ENCODE measurements around the gene PSMA7. TPM values are rescaled to one million over a fixed set of nuclear protein-coding genes. Genes with fewer than 3 reads are reported as not detected.

The PSMA7 gene
- total RNA-seq, 1 donor from 2014 or later, result 422 TPM

DNA sequence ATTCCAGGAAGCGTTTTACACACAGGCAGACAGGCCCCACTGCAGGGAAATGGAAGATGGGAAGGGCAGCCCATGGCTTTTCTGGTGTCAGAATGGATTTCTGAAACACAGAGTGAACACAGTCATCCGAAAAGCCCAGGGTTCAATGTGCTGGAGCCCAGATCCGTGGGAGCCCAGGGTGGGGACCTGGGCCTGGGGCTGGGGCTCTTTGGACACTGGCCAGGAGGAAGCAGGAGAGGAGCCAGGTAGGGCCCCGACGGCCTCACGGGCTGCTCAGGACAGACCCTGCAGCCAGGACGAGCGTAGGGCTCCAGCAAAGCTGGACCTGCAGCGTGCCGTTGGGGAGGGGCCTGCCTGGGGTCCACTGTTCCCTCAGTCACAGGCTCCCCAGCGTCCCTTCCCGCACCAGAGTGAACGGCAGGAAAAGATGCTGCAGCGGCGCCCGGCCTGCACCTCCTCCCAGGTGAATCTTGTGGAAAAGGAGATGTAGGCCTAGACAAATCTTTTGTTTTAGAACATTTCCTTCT lies 45.2 kb downstream of the PSMA7 start:
- no peak for DNase-seq (ENCODE audit: extremely low read depth, low read depth, low spot score)

DNA sequence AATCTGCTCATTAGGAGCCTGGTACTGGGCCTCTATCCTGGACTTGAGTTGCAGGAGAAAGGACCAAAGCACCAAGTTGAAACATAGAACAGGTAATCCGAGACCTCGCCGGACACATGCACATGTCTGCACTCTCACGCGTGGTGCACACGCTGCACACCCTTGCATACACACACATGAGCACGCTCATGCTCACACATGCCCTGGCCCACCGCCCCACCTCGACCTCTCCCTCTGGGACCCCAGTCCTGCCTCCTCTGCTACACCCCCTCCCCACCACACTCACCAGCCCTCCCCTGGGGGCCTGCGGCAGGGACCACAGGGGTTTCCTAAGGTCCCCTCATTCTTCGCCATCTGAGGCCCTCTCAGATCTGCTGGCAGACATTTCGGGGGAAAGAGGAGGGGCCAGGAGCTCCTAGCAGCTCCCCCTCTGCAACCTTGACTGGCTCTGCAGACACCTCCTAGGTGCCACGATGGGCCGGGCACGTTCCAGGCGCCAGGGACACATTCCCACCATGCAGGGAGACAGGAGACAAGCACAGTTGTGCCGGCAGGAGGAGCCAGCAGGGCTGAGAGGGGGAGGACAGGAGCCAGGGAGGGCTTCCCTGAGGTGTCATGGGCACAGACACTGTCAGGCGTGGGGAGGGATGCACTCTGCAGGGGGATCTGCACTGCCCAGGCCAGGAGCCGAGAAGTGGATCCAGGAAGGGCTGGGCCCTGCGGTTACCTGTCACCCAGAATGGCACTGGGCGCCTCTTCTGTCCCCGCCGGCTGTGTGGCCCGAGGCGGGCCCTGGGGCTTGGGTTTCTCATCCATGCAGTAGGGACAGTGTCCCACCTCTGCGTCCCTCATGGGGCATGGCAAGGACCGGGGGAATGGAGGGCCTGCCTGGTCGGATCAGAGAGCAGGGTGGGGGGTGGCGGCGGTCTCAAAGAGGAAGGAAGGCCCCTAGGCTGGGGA lies 46.5 kb downstream of the PSMA7 start:
- no peak for DNase-seq (ENCODE audit: extremely low read depth, low read depth, low spot score)

DNA sequence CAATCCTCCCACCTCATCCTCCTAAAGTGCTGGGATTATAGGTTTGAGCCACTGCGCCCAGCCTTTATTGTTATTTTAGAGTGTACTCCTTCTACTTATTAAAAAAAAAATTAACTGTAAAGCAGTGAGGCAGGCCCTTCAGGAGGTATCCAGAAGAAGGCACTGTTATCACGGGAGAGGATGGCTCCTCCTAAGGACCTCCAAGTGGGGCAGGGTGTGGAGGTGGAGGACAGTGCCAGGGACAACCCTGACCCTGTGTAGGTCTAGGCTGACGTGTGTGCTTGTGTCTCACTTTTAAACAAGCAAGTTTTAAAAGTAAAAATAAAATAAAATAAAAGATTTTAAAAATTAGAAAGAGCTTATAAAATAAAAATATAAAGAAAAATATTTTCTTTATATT lies 53.8 kb downstream of the PSMA7 start:
- DNase-seq (ENCODE audit: extremely low read depth, low read depth, low spot score), result no peak

DNA sequence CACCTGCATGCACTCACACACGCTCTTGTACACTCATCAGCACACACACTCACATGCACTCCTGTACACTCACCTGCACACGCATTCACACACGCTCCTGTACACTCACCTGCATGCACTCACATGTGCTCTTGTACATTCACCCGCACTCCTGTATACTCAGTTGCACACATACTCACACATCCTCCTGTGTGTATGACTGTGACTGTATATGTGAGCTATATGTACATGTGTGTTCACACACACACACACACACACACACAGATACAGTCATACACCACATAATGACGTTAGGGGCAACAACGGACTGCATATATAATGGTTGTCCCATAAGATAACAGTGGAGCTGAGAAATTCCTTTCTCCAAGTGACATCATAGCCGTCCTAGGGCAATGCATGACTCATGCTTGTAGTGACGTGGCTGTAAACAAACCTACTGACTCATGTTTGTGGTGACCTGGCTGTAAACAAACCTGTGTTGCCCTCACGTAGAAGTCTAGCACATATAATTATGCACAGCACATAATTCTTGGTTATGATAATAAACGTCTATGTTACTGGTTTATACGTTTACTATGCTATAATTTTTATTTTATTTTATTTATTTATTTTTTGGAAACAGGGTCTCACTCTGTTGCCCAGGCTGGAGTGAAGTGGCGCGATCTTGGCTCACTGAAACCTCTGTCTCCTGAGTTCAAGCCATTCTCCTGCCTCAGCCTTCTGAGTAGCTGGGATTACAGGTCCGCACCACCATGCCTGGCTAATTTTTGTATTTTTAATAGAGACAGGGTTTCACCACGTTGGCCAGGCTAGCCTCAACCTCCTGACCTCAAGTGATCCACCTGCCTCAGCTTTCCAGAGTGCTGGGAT lies 54.7 kb downstream of the PSMA7 start:
- DNase-seq (ENCODE audit: extremely low read depth, low read depth, low spot score), result peak; percentile 52

DNA sequence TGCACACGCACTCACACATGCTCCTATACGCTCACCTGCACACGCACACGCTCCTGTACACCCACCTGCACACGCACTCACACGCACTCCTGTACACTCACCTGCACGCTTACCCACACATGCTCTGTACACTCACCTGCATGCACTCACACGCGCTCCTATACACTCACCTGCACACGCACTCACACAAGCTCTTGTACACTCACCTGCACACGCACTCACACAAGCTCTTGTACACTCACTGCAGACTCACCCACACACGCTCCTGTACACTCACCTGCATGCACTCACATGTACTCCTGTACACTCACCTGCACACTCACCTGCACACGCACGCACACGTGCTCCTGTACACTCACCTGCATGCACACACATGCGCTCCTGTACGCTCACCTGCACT lies 55.6 kb downstream of the PSMA7 start:
- no peak for DNase-seq (ENCODE audit: extremely low read depth, low read depth, low spot score)

DNA sequence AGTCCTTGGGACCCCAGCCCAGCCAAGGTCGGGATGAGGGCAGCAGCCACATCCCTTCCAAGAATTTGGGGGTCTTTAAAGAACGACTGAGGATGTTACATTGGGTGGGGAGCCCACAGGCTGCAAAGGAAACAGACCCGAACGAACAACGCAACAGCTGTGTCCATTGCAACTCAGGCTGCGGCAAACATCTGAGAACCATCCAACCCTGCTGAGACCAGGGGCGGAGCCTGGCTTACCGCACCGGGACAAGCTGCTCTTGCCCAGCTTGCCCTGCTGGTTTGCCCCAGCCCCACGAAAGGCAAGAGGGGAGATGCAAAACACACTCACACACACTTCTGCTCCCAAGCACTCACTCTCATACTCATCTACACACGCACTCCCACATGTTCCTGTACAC lies 56.0 kb downstream of the PSMA7 start:
- no peak for DNase-seq (ENCODE audit: extremely low read depth, low read depth, low spot score)

Other genes starting within 250 kb of the PSMA7 start
- 13.3 and 21.2 TPM in 2 replicates for gene TAF4, start 77.5 kb downstream of the PSMA7 start, total RNA-seq
- gene LSM14B, start 20.9 kb downstream of the PSMA7 start, total RNA-seq, result 23.1 and 25.0 TPM in 2 replicates
- 16.1 and 17.1 TPM in 2 replicates for gene SS18L1, start 375 bp upstream of the PSMA7 start, total RNA-seq
- 17.8 and 26.4 TPM in 2 replicates for gene MTG2, start 39.6 kb upstream of the PSMA7 start, total RNA-seq
- not detected in 2 replicates for gene HRH3, start 76.9 kb upstream of the PSMA7 start, total RNA-seq
- gene OSBPL2, start 95.1 kb upstream of the PSMA7 start, total RNA-seq, result 19.9 and 25.8 TPM in 2 replicates
- 197 and 227 TPM in 2 replicates for gene ADRM1, start 159.6 kb upstream of the PSMA7 start, total RNA-seq
- gene LAMA5, start 223.9 kb upstream of the PSMA7 start, total RNA-seq, result 283 and 453 TPM in 2 replicates
- 1,159 and 2,475 TPM in 2 replicates for gene RPS21, start 243.7 kb upstream of the PSMA7 start, total RNA-seq